Activated CD8-positive, alpha-beta memory T cell treated with anti-CD3 and anti-CD28 coated beads, Interleukin-2, amount 50 U/mL, for 4 hours (primary cell): Measurements from ENCODE around the gene GRIK2.

Experiments used
- DNase-seq: peaks from one replicate; pipeline ENCODE4 v3.0.0-alpha.2; 2020

GRIK2 gene

GRCh38 chr6:101650402-101651100, 257.0 kb downstream of the GRIK2 start:
- no peak for DNase-seq

- DNase-seq, result no peak
Measured at GRCh38 chr6:101652079-101652478, 258.6 kb downstream of the GRIK2 start.

GRCh38 chr6:101655109-101655508, 261.6 kb downstream of the GRIK2 start:
- no peak for DNase-seq

GRCh38 chr6:101662111-101662897, 268.8 kb downstream of the GRIK2 start:
- no peak for DNase-seq

GRCh38 chr6:101663100-101663499, 269.6 kb downstream of the GRIK2 start:
- DNase-seq, result no peak

- DNase-seq, result no peak
Measured at GRCh38 chr6:101666256-101666655, 272.7 kb downstream of the GRIK2 start.

- DNase-seq, result no peak
Measured at GRCh38 chr6:101668496-101669030, 275.1 kb downstream of the GRIK2 start.

- no peak for DNase-seq
Measured at GRCh38 chr6:101676187-101676586, 282.7 kb downstream of the GRIK2 start.

GRCh38 chr6:101682937-101683336, 289.4 kb downstream of the GRIK2 start:
- DNase-seq, result no peak

GRCh38 chr6:101683884-101684283, 290.4 kb downstream of the GRIK2 start:
- DNase-seq, result no peak

GRCh38 chr6:101686653-101687052, 293.1 kb downstream of the GRIK2 start:
- no peak for DNase-seq

- no peak for DNase-seq
Measured at GRCh38 chr6:101689156-101689555, 295.6 kb downstream of the GRIK2 start.

- no peak for DNase-seq
Measured at GRCh38 chr6:101689695-101690094, 296.2 kb downstream of the GRIK2 start.

- no peak for DNase-seq
Measured at GRCh38 chr6:101700655-101701054, 307.1 kb downstream of the GRIK2 start.

- DNase-seq, result no peak
Measured at GRCh38 chr6:101703311-101703710, 309.8 kb downstream of the GRIK2 start.

- no peak for DNase-seq
Measured at GRCh38 chr6:101705866-101706265, 312.4 kb downstream of the GRIK2 start.

- no peak for DNase-seq
Measured at GRCh38 chr6:101706576-101706975, 313.1 kb downstream of the GRIK2 start.

GRCh38 chr6:101711518-101711917, 318.0 kb downstream of the GRIK2 start:
- no peak for DNase-seq

GRCh38 chr6:101716387-101716786, 322.9 kb downstream of the GRIK2 start:
- DNase-seq, result no peak

GRCh38 chr6:101716810-101717209, 323.3 kb downstream of the GRIK2 start:
- no peak for DNase-seq

GRCh38 chr6:101719521-101719920, 326.0 kb downstream of the GRIK2 start:
- DNase-seq, result no peak

GRCh38 chr6:101722471-101722870, 329.0 kb downstream of the GRIK2 start:
- no peak for DNase-seq

GRCh38 chr6:101722991-101723579, 329.6 kb downstream of the GRIK2 start:
- no peak for DNase-seq

- no peak for DNase-seq
Measured at GRCh38 chr6:101728388-101728787, 334.9 kb downstream of the GRIK2 start.
